Neural cell (in vitro differentiated cells): ENCODE data around the gene PCED1B. TPM values are rescaled to one million over a fixed set of nuclear protein-coding genes. Genes with fewer than 3 reads are reported as not detected.

Source experiments
- polyA plus RNA-seq: library from polyadenylated mRNA; depleted of rRNA; stranded (reverse); fragments of >200 nt; gene quantifications from 2 replicates; pipeline ENCODE4 v1.2.3, GENCODE V29; 2014
- small RNA-seq, 3 experiments: library from RNA; depleted of rRNA; stranded (forward); fragments of <200 nt; gene quantifications; one replicate each; pipeline ENCODE3, GENCODE V24; 2012

Gene PCED1B
- polyA plus RNA-seq, 1 donor from 2014 or later: not detected

Small RNA genes within 50 kb of the gene (small RNA-seq; reads per million reads assigned to genes)
- 0 reads per million in 3 experiments for gene MIR4698

Other genes with a start within 250 kb of the PCED1B start
- 3.1 and 3.6 TPM in 2 replicates for gene AMIGO2, start 338 bp downstream of the PCED1B start, polyA plus RNA-seq